ENCODE results near the gene KANSL1L.
"Not testable (repeated sequence)": the region's sequence is repeated elsewhere in the genome, so short reads cannot be mapped to it uniquely, and the experiment has no call there.

KANSL1L gene

GRCh38 chr2:210171309-210172218, at the start of gene KANSL1L:
Gene KANSL1L (minus strand): TSS chr2:210171409. CDS start chr2:210154582, 16,827 bp downstream.
- DNase-seq (ENCODE audit: low read depth in 2 of 2), result peak; percentile 95 to 97

GRCh38 chr2:210215120-210215519, 43.9 kb upstream of the KANSL1L start:
- DNase-seq (ENCODE audit: low read depth in 2 of 2), result no peak

GRCh38 chr2:210210185-210210584, 39.0 kb upstream of the KANSL1L start:
- no peak for DNase-seq (ENCODE audit: low read depth in 2 of 2)

GRCh38 chr2:210207929-210208328, 36.7 kb upstream of the KANSL1L start:
- no peak for DNase-seq (ENCODE audit: low read depth in 2 of 2)

- no peak for DNase-seq (ENCODE audit: low read depth in 2 of 2)
These were observed 32.3 kb upstream of the KANSL1L start for GRCh38 chr2:210203558-210203957.

GRCh38 chr2:210203147-210203546, 31.9 kb upstream of the KANSL1L start:
- DNase-seq (ENCODE audit: low read depth in 2 of 2), result no peak

GRCh38 chr2:210199854-210200253, 28.6 kb upstream of the KANSL1L start:
- DNase-seq (ENCODE audit: low read depth in 2 of 2), result no peak

- DNase-seq (ENCODE audit: low read depth in 2 of 2), result no peak
These were observed 28.1 kb upstream of the KANSL1L start for GRCh38 chr2:210199186-210199765.

- no peak for DNase-seq (ENCODE audit: low read depth in 2 of 2)
These were observed 27.1 kb upstream of the KANSL1L start for GRCh38 chr2:210198326-210198725.

GRCh38 chr2:210197720-210198119, 26.5 kb upstream of the KANSL1L start:
- no peak for DNase-seq (ENCODE audit: low read depth in 2 of 2)

- no peak for DNase-seq (ENCODE audit: low read depth in 2 of 2)
These were observed 24.1 kb upstream of the KANSL1L start for GRCh38 chr2:210195101-210195852.

GRCh38 chr2:210190345-210190744, 19.1 kb upstream of the KANSL1L start:
- no peak for DNase-seq (ENCODE audit: low read depth in 2 of 2)

- no peak for DNase-seq (ENCODE audit: low read depth in 2 of 2)
These were observed 18.4 kb upstream of the KANSL1L start for GRCh38 chr2:210189452-210190138.

- DNase-seq (ENCODE audit: low read depth in 2 of 2), result no peak
These were observed 17.5 kb upstream of the KANSL1L start for GRCh38 chr2:210188755-210189154.

GRCh38 chr2:210188190-210188589, 17.0 kb upstream of the KANSL1L start:
- DNase-seq (ENCODE audit: low read depth in 2 of 2), result no peak

GRCh38 chr2:210183936-210184335, 12.7 kb upstream of the KANSL1L start:
- DNase-seq (ENCODE audit: low read depth in 2 of 2), result not testable (repeated sequence)

GRCh38 chr2:210181606-210182088, 10.4 kb upstream of the KANSL1L start:
- not testable (repeated sequence) for DNase-seq (ENCODE audit: low read depth in 2 of 2)

- DNase-seq (ENCODE audit: low read depth in 2 of 2), result not testable (repeated sequence)
These were observed 9.9 kb upstream of the KANSL1L start for GRCh38 chr2:210181033-210181605.

GRCh38 chr2:210180477-210180876, 9.3 kb upstream of the KANSL1L start:
- no peak for DNase-seq (ENCODE audit: low read depth in 2 of 2)

GRCh38 chr2:210179351-210179990, 8.3 kb upstream of the KANSL1L start:
- DNase-seq (ENCODE audit: low read depth in 2 of 2), result no peak

GRCh38 chr2:210177769-210178168, 6.6 kb upstream of the KANSL1L start:
- DNase-seq (ENCODE audit: low read depth in 2 of 2), result no peak

All from stimulated activated CD4-positive, alpha-beta T cell treated with anti-CD3 and anti-CD28 coated beads, Interleukin-12 subunit alpha, Interleukin-12 subunit beta, amount 100 ng/mL, for 24 hours (primary cell).